GM19467 (cell line): ENCODE results near the gene PLEKHM3.
A peak's percentile ranks its signal among the peaks of the same experiment; 100 is the strongest.

Source experiments
- ATAC-seq: cut with Tn5 transposase; IDR thresholded peaks from one replicate; pipeline ENCODE4 v1.9.1; 2021; ENCODE audit warnings: mild to moderate bottlenecking, moderate library complexity; ENCODE audit not compliant: unreplicated experiment

The PLEKHM3 gene

GRCh38 chr2:208025037-208025813 lies at the start of gene PLEKHM3:
TSS of gene PLEKHM3 (minus strand) at chr2:208025527. CDS start at chr2:208001639, 23,888 bp downstream.
- ATAC-seq, result peak; percentile 92

- ATAC-seq, result no peak
Observed at GRCh38 chr2:208074610-208075356, 49.5 kb upstream of the PLEKHM3 start.

- peak; percentile 74 for ATAC-seq
Observed at GRCh38 chr2:208072250-208072892, 47.0 kb upstream of the PLEKHM3 start.

GRCh38 chr2:208069186-208069585 lies 43.9 kb upstream of the PLEKHM3 start:
- no peak for ATAC-seq

- no peak for ATAC-seq
Observed at GRCh38 chr2:208066016-208066415, 40.7 kb upstream of the PLEKHM3 start.

GRCh38 chr2:208065476-208065875 lies 40.1 kb upstream of the PLEKHM3 start:
- ATAC-seq, result no peak

GRCh38 chr2:208064220-208064961 lies 39.1 kb upstream of the PLEKHM3 start:
- ATAC-seq, result peak; percentile 88

- no peak for ATAC-seq
Observed at GRCh38 chr2:208062961-208063360, 37.6 kb upstream of the PLEKHM3 start.

- ATAC-seq, result no peak
Observed at GRCh38 chr2:208062113-208062512, 36.8 kb upstream of the PLEKHM3 start.

- no peak for ATAC-seq
Observed at GRCh38 chr2:208057108-208057507, 31.8 kb upstream of the PLEKHM3 start.

- no peak for ATAC-seq
Observed at GRCh38 chr2:208049441-208049840, 24.1 kb upstream of the PLEKHM3 start.

- ATAC-seq, result no peak
Observed at GRCh38 chr2:208049006-208049405, 23.7 kb upstream of the PLEKHM3 start.

- ATAC-seq, result no peak
Observed at GRCh38 chr2:208047840-208048239, 22.5 kb upstream of the PLEKHM3 start.

- ATAC-seq, result no peak
Observed at GRCh38 chr2:208046686-208047085, 21.4 kb upstream of the PLEKHM3 start.

- ATAC-seq, result no peak
Observed at GRCh38 chr2:208042450-208042849, 17.1 kb upstream of the PLEKHM3 start.

GRCh38 chr2:208042041-208042440 lies 16.7 kb upstream of the PLEKHM3 start:
- no peak for ATAC-seq

- peak; percentile 76 for ATAC-seq
Observed at GRCh38 chr2:208040199-208041171, 15.2 kb upstream of the PLEKHM3 start.

- no peak for ATAC-seq
Observed at GRCh38 chr2:208039376-208040110, 14.2 kb upstream of the PLEKHM3 start.
